ENCODE results near the gene PHETA1. TPM values are rescaled to one million over a fixed set of nuclear protein-coding genes. Genes with fewer than 3 reads are reported as not detected.

PHETA1 gene
- total RNA-seq, 1 donor from 2014 or later: 14.9 TPM

DNA sequence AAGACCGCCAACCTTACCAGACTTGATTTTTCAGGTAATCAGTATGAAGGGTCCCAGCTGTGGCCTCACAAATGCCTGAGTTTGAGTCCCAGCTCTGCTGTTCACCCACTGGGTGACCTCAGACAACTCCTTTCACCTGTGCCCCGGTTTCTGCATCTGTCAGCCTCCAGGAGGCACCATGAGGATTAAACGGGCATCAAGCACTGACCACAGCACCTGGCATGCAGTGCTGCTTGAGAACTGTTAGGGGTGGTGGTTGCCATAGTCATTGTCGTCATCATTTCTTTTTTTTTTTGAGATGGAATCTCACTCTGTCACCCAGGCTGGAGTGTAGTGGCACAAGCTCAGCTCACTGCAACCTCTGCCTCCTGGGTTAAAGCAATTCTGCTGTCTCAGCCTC lies 57.9 kb downstream of the PHETA1 start:
- Mint-ChIP-seq H3K27me3 (ENCODE audit: low read depth, unreplicated experiment) (peaks cover 10% of the 10 kb centered on the region), H3K4me3 (ENCODE audit: unreplicated experiment) (no peak overlapping the region), H3K9me3 (ENCODE audit: unreplicated experiment) (peaks cover 5% of the 10 kb centered on the region), H3K4me1 (ENCODE audit: low read depth, unreplicated experiment) (no peaks in the 10 kb centered on the region), H3K36me3 (ENCODE audit: low read depth, unreplicated experiment) (peaks cover 3% of the 10 kb centered on the region), H3K27ac (ENCODE audit: unreplicated experiment) (no peak overlapping the region)
- H4K20me1 ChIP-seq (ENCODE audit: insufficient read depth, low read length): no peaks in the 10 kb centered on the region
- H3K79me2 ChIP-seq (ENCODE audit: insufficient read depth, low read length): no peaks in the 10 kb centered on the region
- H3K4me2 ChIP-seq (ENCODE audit: low read length): no peak overlapping the region
- FAIRE-seq: no peak
- H3K9me3 ChIP-seq (ENCODE audit: insufficient read depth, low read depth, low read length): no peaks in the 10 kb centered on the region
- no peak overlapping the region for H3K9ac ChIP-seq (ENCODE audit: low read length)
- DNase-seq (ENCODE audit: low read depth): no peak
- H2AFZ ChIP-seq (ENCODE audit: low read depth, low read length): no peak overlapping the region
- H3K4me3 ChIP-seq (ENCODE audit: insufficient read depth, low read depth, low read length): no peak overlapping the region
- no peaks in the 10 kb centered on the region for H3K4me1 ChIP-seq (ENCODE audit: insufficient read depth, low read length)
- no peak for TF ChIP-seq EZH2 (IDR thresholded peaks at IDR 0.05; ENCODE audit: insufficient read depth, low read length)
- TF ChIP-seq, protein P1, sequence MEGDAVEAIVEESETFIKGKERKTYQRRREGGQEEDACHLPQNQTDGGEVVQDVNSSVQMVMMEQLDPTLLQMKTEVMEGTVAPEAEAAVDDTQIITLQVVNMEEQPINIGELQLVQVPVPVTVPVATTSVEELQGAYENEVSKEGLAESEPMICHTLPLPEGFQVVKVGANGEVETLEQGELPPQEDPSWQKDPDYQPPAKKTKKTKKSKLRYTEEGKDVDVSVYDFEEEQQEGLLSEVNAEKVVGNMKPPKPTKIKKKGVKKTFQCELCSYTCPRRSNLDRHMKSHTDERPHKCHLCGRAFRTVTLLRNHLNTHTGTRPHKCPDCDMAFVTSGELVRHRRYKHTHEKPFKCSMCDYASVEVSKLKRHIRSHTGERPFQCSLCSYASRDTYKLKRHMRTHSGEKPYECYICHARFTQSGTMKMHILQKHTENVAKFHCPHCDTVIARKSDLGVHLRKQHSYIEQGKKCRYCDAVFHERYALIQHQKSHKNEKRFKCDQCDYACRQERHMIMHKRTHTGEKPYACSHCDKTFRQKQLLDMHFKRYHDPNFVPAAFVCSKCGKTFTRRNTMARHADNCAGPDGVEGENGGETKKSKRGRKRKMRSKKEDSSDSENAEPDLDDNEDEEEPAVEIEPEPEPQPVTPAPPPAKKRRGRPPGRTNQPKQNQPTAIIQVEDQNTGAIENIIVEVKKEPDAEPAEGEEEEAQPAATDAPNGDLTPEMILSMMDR (IDR thresholded peaks at IDR 0.05; ENCODE audit: insufficient read depth, low read depth, low read length): no peak
- no peaks in the 10 kb centered on the region for H3K36me3 ChIP-seq (ENCODE audit: insufficient read depth, low read length)
- H3K27me3 ChIP-seq (ENCODE audit: insufficient read depth, low read length): no peaks in the 10 kb centered on the region
- no peak overlapping the region for H3K27ac ChIP-seq (ENCODE audit: low read depth, low read length)

Other genes starting within 250 kb of the PHETA1 start
- gene SH2B3, start 36.8 kb upstream of the PHETA1 start, total RNA-seq: 23.6 and 26.1 TPM in 2 replicates
- gene ATXN2, start 230.2 kb upstream of the PHETA1 start, total RNA-seq: 58.0 and 63.0 TPM in 2 replicates